Endothelial cell of umbilical vein (primary cell): ENCODE results near the gene MARK3. TPM values are rescaled to one million over a fixed set of nuclear protein-coding genes. Genes with fewer than 3 reads are reported as not detected.

Experiments
- BruUV-seq: library from RNA; stranded (reverse); fragments of 400-500 nt; replicated peaks from 2 replicates; lab custom pipeline; 2021; lab: Mats Ljungman, UMichigan
- CTCF ChIA-PET: fragments of 300-600, 350-600 bp; sonication (Branson Sonifier 250); formaldehyde crosslinking; loops from one replicate; lab custom pipeline; 2021; ENCODE audit warnings: antibody characterized with exemption, inconsistent platforms; lab: Charles Lee
- POLR2A ChIA-PET: fragments of 300-600, 350-600 bp; sonication (Branson Sonifier 250); formaldehyde crosslinking; loops from one replicate; lab custom pipeline; 2021; ENCODE audit warnings: antibody characterized with exemption, inconsistent platforms; lab: Charles Lee
- DNase-seq: peaks from one replicate; pipeline ENCODE4 v3.0.0-alpha.2; 2011; ENCODE audit warnings: low read depth, low spot score
- FAIRE-seq: peaks from 2 replicates; lab custom pipeline; 2011; peaks lifted over from hg19 to GRCh38; lab: Jason Lieb, UNC
- H2AFZ ChIP-seq: 2 replicates; pipeline ENCODE4 v1.6.0; 2012; ENCODE audit warnings: low read depth, low read length, control low read depth, inconsistent platforms
- H3K27ac ChIP-seq: 2 replicates; pipeline ENCODE4 v1.5.1; 2011; ENCODE audit warnings: low read depth, mild to moderate bottlenecking, control low read depth, low read length, moderate library complexity; ENCODE audit not compliant: insufficient read depth
- H3K27me3 ChIP-seq, 2 experiments: 2 replicates each; pipeline versions ENCODE4 v1.6.0 to v1.6.1; 2011; ENCODE audit warnings: low read length in 2 of 2, mixed read lengths in 1 of 2; ENCODE audit not compliant: control insufficient read depth in 2 of 2, insufficient read depth in 2 of 2
- H3K36me3 ChIP-seq, 2 experiments: 2 replicates in 1 of 2; 3 replicates in 1 of 2; pipeline ENCODE4 v1.5.1; 2011; ENCODE audit warnings: low read length in 2 of 2, mild to moderate bottlenecking in 1 of 2, moderate library complexity in 1 of 2; ENCODE audit not compliant: control insufficient read depth in 2 of 2, insufficient read depth in 2 of 2; ENCODE audit errors: extremely low read depth in 1 of 2
- H3K4me1 ChIP-seq: 3 replicates; pipeline ENCODE4 v1.5.1; 2011; ENCODE audit warnings: mild to moderate bottlenecking, low read length; ENCODE audit not compliant: control insufficient read depth, insufficient read depth; ENCODE audit errors: extremely low read depth
- H3K4me2 ChIP-seq: 2 replicates; pipeline ENCODE4 v1.6.1; 2011; ENCODE audit warnings: low read length, control low read depth, mixed read lengths; ENCODE audit not compliant: insufficient read depth
- H3K4me3 ChIP-seq, 3 experiments: fragments of 200-600 bp in 1 of 3; sonication (generic), shearing (Covaris generic) in 1 of 3; replicated peaks in 1 of 3; 2 replicates each; pipeline ENCODE4 v1.5.1; 2011 to 2016; ENCODE audit warnings: control low read depth in 3 of 3, low read length in 3 of 3, mild to moderate bottlenecking in 2 of 3, inconsistent platforms in 1 of 3, low read depth in 1 of 3, moderate library complexity in 1 of 3; ENCODE audit not compliant: insufficient read depth in 1 of 3
- H3K79me2 ChIP-seq: 2 replicates; pipeline ENCODE4 v1.6.0; 2012; ENCODE audit warnings: low read length, inconsistent platforms; ENCODE audit not compliant: control insufficient read depth, insufficient read depth
- H3K9ac ChIP-seq: replicated peaks from 2 replicates; pipeline ENCODE3; 2011; ENCODE audit warnings: low read length, control low read depth; ENCODE audit not compliant: insufficient read depth; ENCODE audit errors: extremely low read depth
- H3K9me1 ChIP-seq: replicated peaks from 3 replicates; pipeline ENCODE4 v1.6.0; 2011; ENCODE audit warnings: mild to moderate bottlenecking, low read length; ENCODE audit not compliant: control insufficient read depth, insufficient read depth; ENCODE audit errors: extremely low read depth
- H3K9me3 ChIP-seq: replicated peaks from 2 replicates; pipeline ENCODE4 v1.5.1; 2012; ENCODE audit warnings: low read length, inconsistent platforms; ENCODE audit not compliant: control insufficient read depth, insufficient read depth
- H4K20me1 ChIP-seq: replicated peaks from 2 replicates; pipeline ENCODE3; 2011; ENCODE audit warnings: mild to moderate bottlenecking, low read length; ENCODE audit not compliant: control insufficient read depth, insufficient read depth; ENCODE audit errors: extremely low read depth
- CTCF ChIP-seq, 2 donors: IDR thresholded peaks; 1 replicate in 1 of 2; 2 replicates in 1 of 2; pipeline ENCODE4 v1.5.1; 2011; ENCODE audit warnings: low read length in 2 of 2, mild to moderate bottlenecking in 2 of 2, moderate library complexity in 2 of 2, control low read depth in 1 of 2, inconsistent platforms in 1 of 2, low read depth in 1 of 2; ENCODE audit not compliant: insufficient read depth in 1 of 2; ENCODE audit errors: extremely low read depth in 1 of 2
- EZH2 ChIP-seq: IDR thresholded peaks from 2 replicates; pipeline ENCODE4 v1.6.1; 2012; ENCODE audit warnings: borderline replicate concordance, low read depth, mild to moderate bottlenecking, moderate library complexity, low read length, inconsistent platforms; ENCODE audit not compliant: severe bottlenecking
- GATA2 ChIP-seq: IDR thresholded peaks from 2 replicates; pipeline ENCODE4 v1.7.0; 2011; ENCODE audit warnings: low read depth, mild to moderate bottlenecking, moderate library complexity, mixed read lengths, low read length; ENCODE audit not compliant: insufficient read length, insufficient read depth
- MAX ChIP-seq: IDR thresholded peaks from 2 replicates; pipeline ENCODE4 v1.6.1; 2011; ENCODE audit not compliant: insufficient read depth, insufficient read length
- MYC ChIP-seq: IDR thresholded peaks from one replicate; pipeline ENCODE4 v1.6.1; 2011; ENCODE audit warnings: mild to moderate bottlenecking, low read depth, low read length
- POLR2A ChIP-seq: IDR thresholded peaks from 2 replicates; pipeline ENCODE4 v1.6.1; 2012; ENCODE audit warnings: low read depth, mild to moderate bottlenecking, control low read depth, low read length
- POLR2AphosphoS5 ChIP-seq: IDR thresholded peaks from 2 replicates; pipeline ENCODE4 v1.6.1; 2012; ENCODE audit warnings: low read depth, mild to moderate bottlenecking, control low read depth, low read length, moderate library complexity; ENCODE audit not compliant: insufficient read depth
- dilution Hi-C: fragments of 300-500 bp; cut with MboI; formaldehyde crosslinking; loops from one replicate; pipeline ENCODE4 v1.15.0; 2019; ENCODE audit warnings: low sequenced_read_pairs; ENCODE audit not compliant: extremely low pct_ligation_motif_present
- intact Hi-C: fragments of 100-400 bp; cut with micrococcal nuclease; formaldehyde crosslinking; loops from one replicate; pipeline ENCODE4 v1.10.0; 2022
- polyA plus RNA-seq, 4 experiments: library from polyadenylated mRNA; depleted of rRNA in 3 of 4; stranded (reverse) in 3 of 4; unstranded in 1 of 4; fragments of >200 nt; gene quantifications; 2 replicates each; pipeline versions ENCODE4 v1.2.1 to v1.2.3, GENCODE V29; 2011 to 2012; ENCODE audit warnings: missing spikeins in 1 of 4
- total RNA-seq: library from RNA; stranded (reverse); gene quantifications from 2 replicates; pipeline ENCODE4 v1.2.3, GENCODE V29; 2021

Gene MARK3
- total and polyA plus RNA-seq, 2 donors (not counting 3 experiments of a cell fraction or from before 2014, with no cell fraction given), result 46.6 to 96.1 TPM

- no peak for FAIRE-seq
- no TSS peak for BruUV-seq
- H3K9me3 ChIP-seq, result no peaks in the 10 kb centered on the region
Measured at GRCh38 chr14:103530831-103531230, 145.6 kb downstream of the MARK3 start.

More at GRCh38 chr14:103530831-103531230, 145.6 kb downstream of the MARK3 start:
- peaks cover 0 to 2% of the 10 kb centered on the region in 2 experiments for H3K36me3 ChIP-seq
- no peak overlapping the region for H3K9ac ChIP-seq
- peaks cover 21% of the 10 kb centered on the region for H3K79me2 ChIP-seq
- H3K4me1 ChIP-seq, result peaks cover 8% of the 10 kb centered on the region
- intact Hi-C loops (no loop called here), dilution Hi-C loops (no loop called here)
- POLR2A ChIA-PET, result no interaction called here
- TF ChIP-seq CTCF (IDR thresholded peaks at IDR 0.05; ENCODE audit: extremely low read depth in 1 of 2, insufficient read depth in 1 of 2, low read depth in 1 of 2, low read length in 2 of 2) (no peak), EZH2 (no peak), POLR2A (no peak), MAX (no peak), MYC (no peak), GATA2 (no peak), POLR2AphosphoS5 (no peak)
- H3K9me1 ChIP-seq, result no peaks in the 10 kb centered on the region
- H2AFZ ChIP-seq, result no peak overlapping the region
- no peaks in the 10 kb centered on the region for H4K20me1 ChIP-seq
- no peak for DNase-seq
- H3K4me3 ChIP-seq, result no peak overlapping the region
- CTCF ChIA-PET, result interaction anchor here (1.2 to 4.8 kb wide), 3 partner anchors 10 to 16 kb away, joined by 3 to 49 read pairs (median 3); no protein-coding TSS in a partner anchor
- no peak overlapping the region for H3K27ac ChIP-seq
- H3K4me2 ChIP-seq, result no peak overlapping the region
- H3K27me3 ChIP-seq, result no peaks in the 10 kb centered on the region
